Common myeloid progenitor, CD34-positive (primary cell): Measurements from ENCODE around the gene CLSTN2. TPM values are rescaled to one million over a fixed set of nuclear protein-coding genes. Genes with fewer than 3 reads are reported as not detected.
A peak's percentile ranks its signal among the peaks of the same experiment; 100 is the strongest.

Experiments used
- CTCF ChIA-PET: fragments of 350-600 bp; sonication (Branson Sonifier 250); formaldehyde crosslinking; loops from one replicate; lab custom pipeline; 2021; ENCODE audit warnings: antibody characterized with exemption; lab: Charles Lee
- POLR2A ChIA-PET: fragments of 350-600 bp; sonication (Branson Sonifier 250); formaldehyde crosslinking; loops from one replicate; lab custom pipeline; 2021; ENCODE audit warnings: antibody characterized with exemption; lab: Charles Lee
- DNase-seq, 3 donors: peaks; one replicate each; pipeline versions ENCODE4 v3.0.0 to v3.0.0-alpha.2; 2013
- H3K27ac ChIP-seq, 2 experiments: 1 replicate in 1 of 2; 2 replicates in 1 of 2; pipeline ENCODE4 v1.7.0; 2013; ENCODE audit warnings: inconsistent platforms in 2 of 2, low read length in 2 of 2, mild to moderate bottlenecking in 2 of 2, low read depth in 1 of 2, moderate library complexity in 1 of 2; ENCODE audit not compliant: severe bottlenecking in 2 of 2, insufficient read depth in 1 of 2, poor library complexity in 1 of 2
- H3K27me3 ChIP-seq, 5 experiments: replicated peaks in 2 of 5; 1 replicate in 3 of 5; 2 replicates in 2 of 5; pipeline versions ENCODE4 v1.6.1 to v1.7.0; 2013; ENCODE audit warnings: low read length in 4 of 5, mild to moderate bottlenecking in 2 of 5, moderate library complexity in 2 of 5, inconsistent platforms in 1 of 5; ENCODE audit not compliant: insufficient read depth in 5 of 5, control insufficient read depth in 4 of 5
- H3K36me3 ChIP-seq, 4 experiments: 1 replicate in 2 of 4; 2 replicates in 2 of 4; pipeline versions ENCODE4 v1.6.1 to v1.7.0; 2013; ENCODE audit warnings: low read length in 3 of 4, control low read depth in 1 of 4, mild to moderate bottlenecking in 1 of 4; ENCODE audit not compliant: control insufficient read depth in 4 of 4, insufficient read depth in 4 of 4
- H3K4me1 ChIP-seq, 4 experiments: 1 replicate in 3 of 4; 2 replicates in 1 of 4; pipeline versions ENCODE4 v1.6.1 to v1.7.1; 2013; ENCODE audit warnings: low read length in 3 of 4, mild to moderate bottlenecking in 3 of 4, control low read depth in 1 of 4, inconsistent platforms in 1 of 4, moderate library complexity in 1 of 4; ENCODE audit not compliant: control insufficient read depth in 4 of 4, insufficient read depth in 4 of 4; ENCODE audit errors: control extremely low read depth in 1 of 4
- H3K4me3 ChIP-seq, 7 experiments: 1 replicate in 4 of 7; 2 replicates in 3 of 7; pipeline versions ENCODE4 v1.5.1 to v1.7.0; 2013; ENCODE audit warnings: mild to moderate bottlenecking in 7 of 7, low read length in 6 of 7, moderate library complexity in 6 of 7, inconsistent platforms in 2 of 7, low read depth in 2 of 7, control low read depth in 1 of 7; ENCODE audit not compliant: insufficient read depth in 4 of 7, control insufficient read depth in 1 of 7; ENCODE audit errors: extremely low read depth in 1 of 7
- H3K9me3 ChIP-seq, 5 experiments: 1 replicate in 4 of 5; 2 replicates in 1 of 5; pipeline versions ENCODE4 v1.6.1 to v1.7.1; 2013; ENCODE audit warnings: low read length in 4 of 5, mild to moderate bottlenecking in 2 of 5, inconsistent platforms in 1 of 5, low read depth in 1 of 5, moderate library complexity in 1 of 5; ENCODE audit not compliant: control insufficient read depth in 4 of 5, insufficient read depth in 2 of 5; ENCODE audit errors: control extremely low read depth in 1 of 5
- whole genome bisulfite sequencing: methylation state at CpG from one replicate; pipeline ENCODE4 v1.1.5; 2013; ENCODE audit not compliant: insufficient coverage; 5-methylcytosine and 5-hydroxymethylcytosine counted together
- polyA plus RNA-seq: library from polyadenylated mRNA; unstranded; fragments of 120-200 nt; gene quantifications from one replicate; pipeline ENCODE4 v1.2.1, GENCODE V29; 2013

Gene CLSTN2
- 0.03 TPM for polyA plus RNA-seq

DNA sequence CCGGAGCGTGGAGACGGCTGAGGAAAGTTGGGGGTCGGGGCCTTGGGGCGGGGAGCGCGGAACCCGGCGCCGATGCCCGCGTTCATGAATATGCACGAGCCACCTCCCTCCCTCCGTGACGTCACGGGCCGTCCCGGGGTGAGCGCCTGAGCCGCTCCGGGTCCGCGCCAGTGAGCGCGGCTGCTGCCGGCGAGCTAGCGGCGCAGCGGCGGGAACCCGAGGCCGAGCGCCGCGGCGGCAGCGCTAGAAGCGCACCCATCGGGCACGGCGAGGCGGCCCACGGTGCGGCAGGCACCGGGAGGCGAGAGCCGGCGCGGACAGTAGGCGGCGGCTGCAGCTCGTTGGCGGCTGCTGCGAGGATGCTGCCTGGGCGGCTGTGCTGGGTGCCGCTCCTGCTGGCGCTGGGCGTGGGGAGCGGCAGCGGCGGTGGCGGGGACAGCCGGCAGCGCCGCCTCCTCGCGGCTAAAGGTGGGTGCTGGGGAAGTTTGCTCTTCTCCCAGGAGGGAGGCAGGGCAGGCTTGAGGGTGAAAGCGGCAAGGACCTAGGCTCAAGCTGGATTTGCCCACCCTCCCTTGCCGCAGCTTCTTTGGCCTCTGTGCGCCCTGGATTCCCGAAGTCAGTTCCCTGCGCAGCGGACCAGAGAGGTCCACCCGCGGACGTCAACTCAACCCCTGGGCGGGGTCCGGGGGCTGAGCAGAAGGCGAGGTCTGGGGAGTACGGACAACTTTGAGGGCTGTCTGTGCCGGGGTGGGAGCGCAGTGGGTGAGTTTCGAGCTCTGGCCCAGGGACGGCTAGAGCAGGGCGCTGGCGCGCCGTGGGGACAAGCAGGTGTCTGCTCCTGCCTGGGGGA is at the start of gene CLSTN2:
Gene CLSTN2, plus strand, starts transcription at position 170 of the 850 bp plus-strand sequence.
- CTCF ChIA-PET = interaction anchor here (1.0 to 1.9 kb wide), 5 partner anchors 8 to 510 kb away, joined by 3 to 6 read pairs (median 4); no protein-coding TSS in a partner anchor
- H3K4me3 ChIP-seq = peak within 1 kb of the TSS; percentile 9 to 77 (median 45)
- no peak within 1 kb of the TSS for H3K27ac ChIP-seq
- H3K27me3 ChIP-seq = peaks cover 12 to 61% (median 24%) of the 10 kb centered on the region in 5 experiments
- peaks cover 0 to 22% (median 16%) of the 10 kb centered on the region in 4 experiments for H3K4me1 ChIP-seq
- H3K36me3 ChIP-seq = no peaks in the 10 kb centered on the region
- POLR2A ChIA-PET = no interaction called here
- WGBS = under 1% methylated on average over 81 of the region's 89 CpGs
- DNase-seq = peak; percentile 53 to 79 (median 69)
- peaks cover 0 to 3% (median 0%) of the 10 kb centered on the region in 5 experiments for H3K9me3 ChIP-seq

DNA sequence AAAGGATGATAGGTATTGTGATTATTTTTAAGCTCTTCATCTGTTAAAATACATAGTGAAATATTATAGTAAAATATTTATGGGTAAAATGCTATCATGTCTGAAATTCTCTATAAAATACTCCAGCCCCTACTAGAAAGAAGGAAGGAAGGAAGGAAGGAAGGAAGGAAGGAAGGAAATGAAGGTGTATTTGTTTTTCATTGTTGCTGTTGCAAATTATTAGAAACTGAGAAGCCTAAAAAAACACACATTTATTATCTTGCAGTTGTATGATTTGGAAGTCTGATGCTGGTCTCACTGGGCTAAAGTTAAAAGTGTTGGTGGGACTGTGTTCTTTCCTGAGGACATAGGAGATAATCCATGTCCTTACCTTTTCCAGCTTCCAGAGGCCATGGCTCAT is 47.6 kb upstream of the CLSTN2 start:
- peaks cover 0 to 2% (median 0%) of the 10 kb centered on the region in 5 experiments for H3K9me3 ChIP-seq
- no peak overlapping the region for H3K4me3 ChIP-seq
- H3K27ac ChIP-seq = no peak overlapping the region
- no peaks in the 10 kb centered on the region for H3K4me1 ChIP-seq
- POLR2A ChIA-PET = no interaction called here
- H3K27me3 ChIP-seq = no peaks in the 10 kb centered on the region
- no peak for DNase-seq
- no peaks in the 10 kb centered on the region for H3K36me3 ChIP-seq
- CTCF ChIA-PET = no interaction called here

DNA sequence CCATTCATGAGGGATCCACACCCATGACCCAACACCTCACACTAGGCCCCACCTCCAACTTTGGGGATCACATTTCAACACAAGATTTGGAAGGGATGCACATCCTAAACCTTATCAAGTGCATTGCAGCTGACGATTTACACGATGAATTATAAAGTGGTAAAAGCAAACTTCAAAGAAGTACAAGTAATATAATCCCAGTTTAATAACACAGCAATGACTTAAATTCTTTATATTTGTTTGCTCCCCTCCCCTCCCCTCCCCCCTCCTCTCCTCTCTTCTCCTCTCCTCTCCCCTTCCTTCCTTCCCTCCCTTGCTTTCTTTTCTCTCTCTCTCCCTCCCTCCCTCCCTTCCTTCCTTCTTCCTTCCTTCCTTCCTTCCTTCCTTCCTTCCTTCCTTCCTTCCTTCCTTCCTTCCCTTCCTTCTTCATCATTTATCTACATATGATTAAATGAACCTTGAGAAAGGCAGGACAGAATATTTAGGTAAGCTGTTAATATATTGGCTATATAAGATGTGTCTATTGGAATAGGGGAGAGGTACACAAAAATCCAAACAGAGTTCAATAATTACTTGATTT is 46.3 kb upstream of the CLSTN2 start:
- H3K9me3 ChIP-seq = no peaks in the 10 kb centered on the region
- ChIA-PET CTCF (no interaction called here), POLR2A (no interaction called here)
- H3K27ac ChIP-seq = no peak overlapping the region
- DNase-seq = no peak
- no peak overlapping the region for H3K4me3 ChIP-seq
- no CpG with 5 or more reads among the region's 2 CpGs for WGBS
- no peaks in the 10 kb centered on the region for H3K36me3 ChIP-seq
- no peaks in the 10 kb centered on the region for H3K27me3 ChIP-seq
- H3K4me1 ChIP-seq = no peaks in the 10 kb centered on the region

DNA sequence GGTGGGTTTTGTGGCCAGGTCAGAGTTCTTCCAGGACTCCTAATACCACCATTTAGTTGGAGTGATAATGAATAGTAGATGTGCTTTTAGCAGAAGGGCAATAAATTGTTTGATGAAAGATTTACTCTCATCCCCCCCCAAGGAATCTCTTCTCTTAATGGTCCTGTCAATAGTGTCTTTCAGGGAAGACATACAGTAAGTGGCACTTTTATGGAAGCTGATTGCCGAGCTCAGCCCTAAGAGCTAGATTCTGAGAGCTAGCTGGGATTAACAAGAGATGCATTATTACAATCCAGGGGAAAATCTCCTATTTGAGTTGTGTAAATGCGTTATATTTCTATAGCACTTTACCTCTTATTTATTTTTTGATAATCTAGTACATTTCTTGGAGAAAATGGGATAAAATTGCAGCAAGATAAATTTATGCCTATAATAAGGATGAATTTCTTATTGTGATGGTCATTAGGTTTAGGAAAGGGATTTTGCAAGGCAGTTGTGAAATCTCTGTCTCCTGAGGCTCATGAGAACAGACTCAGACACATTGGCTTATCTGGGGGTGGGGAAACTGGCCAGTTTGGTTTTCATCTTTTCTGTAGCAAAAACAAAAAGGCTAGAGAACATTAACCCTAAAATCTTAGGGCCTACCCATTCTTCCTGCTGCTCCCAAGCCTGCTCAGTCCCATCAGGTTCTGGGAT is 41.6 kb upstream of the CLSTN2 start:
- Histone ChIP-seq H3K27ac (no peak overlapping the region), H3K9me3 (no peaks in the 10 kb centered on the region), H3K4me3 (no peak overlapping the region), H3K27me3 (no peaks in the 10 kb centered on the region), H3K4me1 (no peaks in the 10 kb centered on the region), H3K36me3 (no peaks in the 10 kb centered on the region)
- 83% methylated on average over 1 of the region's 2 CpGs for WGBS
- ChIA-PET POLR2A (no interaction called here), CTCF (no interaction called here)
- no peak for DNase-seq

DNA sequence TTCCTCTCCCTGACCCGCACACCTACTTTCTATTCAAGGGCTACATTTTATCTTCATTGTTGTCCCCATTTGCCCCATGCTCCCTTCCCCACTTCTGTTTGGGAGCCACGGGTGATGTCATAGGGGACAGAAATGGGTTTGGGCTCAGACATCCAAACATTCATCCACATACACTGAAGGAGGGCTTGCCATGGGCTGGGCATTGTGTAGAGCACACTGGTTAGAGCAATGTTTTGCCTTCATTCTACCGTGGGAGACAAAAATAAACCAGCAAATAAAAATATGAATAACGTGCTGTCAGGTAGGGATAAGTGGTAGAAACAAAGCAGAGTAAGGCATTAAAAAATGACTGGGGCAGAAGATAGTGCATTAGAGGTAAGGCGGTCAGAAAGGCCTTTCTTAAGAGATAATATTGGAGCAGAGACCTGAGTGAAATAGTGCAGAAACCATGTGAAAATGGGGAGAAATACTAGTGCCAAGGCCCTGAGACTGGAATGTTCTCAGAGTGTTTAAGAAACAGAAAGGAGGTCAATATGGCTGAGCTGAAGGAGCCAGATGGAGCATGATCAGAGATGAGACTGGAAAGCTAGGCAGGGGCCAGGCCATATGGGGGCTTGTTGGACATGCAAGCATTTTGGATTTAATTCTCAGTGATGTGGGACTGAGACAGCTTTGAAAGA is 40.9 kb upstream of the CLSTN2 start:
- CTCF ChIA-PET = no interaction called here
- no peak overlapping the region for H3K4me3 ChIP-seq
- no peaks in the 10 kb centered on the region for H3K27me3 ChIP-seq
- H3K27ac ChIP-seq = no peak overlapping the region
- H3K9me3 ChIP-seq = no peaks in the 10 kb centered on the region
- 95% methylated on average over 2 of the region's 5 CpGs for WGBS
- no peak for DNase-seq
- H3K4me1 ChIP-seq = no peaks in the 10 kb centered on the region
- POLR2A ChIA-PET = no interaction called here
- no peaks in the 10 kb centered on the region for H3K36me3 ChIP-seq

DNA sequence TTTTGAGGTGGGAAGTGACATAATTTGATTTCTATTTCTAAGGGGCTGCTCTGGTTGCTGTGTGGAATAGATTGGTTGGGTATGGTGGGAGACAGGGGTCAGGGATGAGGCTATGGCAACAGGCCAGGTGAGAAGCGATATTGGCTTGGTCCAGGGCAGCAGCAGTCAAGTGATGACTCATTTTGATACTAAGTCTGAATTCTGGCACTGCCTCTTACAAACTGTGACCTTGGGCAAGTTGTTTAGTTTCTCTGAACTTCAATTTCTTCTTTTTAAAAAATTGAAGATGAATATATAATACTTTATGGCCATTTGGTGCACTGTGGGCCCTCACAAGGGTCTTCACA is 40.4 kb upstream of the CLSTN2 start:
- H3K4me1 ChIP-seq = no peaks in the 10 kb centered on the region
- POLR2A ChIA-PET = no interaction called here

More for the DNA sequence above, 40.4 kb upstream of the CLSTN2 start:
- no peak for DNase-seq
- CTCF ChIA-PET = no interaction called here
- 100% methylated on average over 1 of the region's 1 CpG for WGBS
- Histone ChIP-seq H3K4me3 (no peak overlapping the region), H3K9me3 (no peaks in the 10 kb centered on the region), H3K36me3 (no peaks in the 10 kb centered on the region), H3K27me3 (no peaks in the 10 kb centered on the region), H3K27ac (no peak overlapping the region)
